Parathyroid adenoma (tissue), 2 donors: ENCODE measurements around the gene GNAI1.

ENCODE experiments used
- H2AFZ ChIP-seq: fragments of 300-600 bp; sonication (generic); one replicate; pipeline ENCODE4 v1.7.0; 2017; ENCODE audit warnings: antibody characterized with exemption, mild to moderate bottlenecking
- H3K27ac ChIP-seq: fragments of 300-600 bp; sonication (generic); one replicate; pipeline ENCODE4 v1.7.0; 2017
- H3K27me3 ChIP-seq: fragments of 300-600 bp; sonication (generic); one replicate; pipeline ENCODE4 v1.7.0; 2017; ENCODE audit warnings: low read length; ENCODE audit not compliant: control insufficient read depth, insufficient read depth
- H3K36me3 ChIP-seq: fragments of 300-600 bp; sonication (generic); one replicate; pipeline ENCODE4 v1.7.0; 2017; ENCODE audit warnings: low read length; ENCODE audit not compliant: control insufficient read depth, insufficient read depth
- H3K4me1 ChIP-seq: fragments of 300-600 bp; sonication (generic); one replicate; pipeline ENCODE4 v1.7.0; 2017; ENCODE audit warnings: control low read depth
- H3K4me2 ChIP-seq: fragments of 300-600 bp; sonication (generic); one replicate; pipeline ENCODE4 v1.7.0; 2017; ENCODE audit warnings: low read length
- H3K4me3 ChIP-seq: fragments of 300-600 bp; sonication (generic); one replicate; pipeline ENCODE4 v1.7.0; 2017; ENCODE audit warnings: low read depth, low read length
- H3K79me2 ChIP-seq: fragments of 300-600 bp; sonication (generic); one replicate; pipeline ENCODE4 v1.7.0; 2017; ENCODE audit warnings: control low read depth
- H3K9ac ChIP-seq: fragments of 300-600 bp; sonication (generic); one replicate; pipeline ENCODE4 v1.7.0; 2017; ENCODE audit warnings: mild to moderate bottlenecking
- H3K9me3 ChIP-seq: fragments of 300-600 bp; sonication (generic); one replicate; pipeline ENCODE4 v1.7.0; 2017; ENCODE audit warnings: low read length; ENCODE audit not compliant: control insufficient read depth
- CTCF ChIP-seq: fragments of 300-600 bp; sonication (generic); IDR thresholded peaks from one replicate; pipeline ENCODE4 v1.7.0; 2017; ENCODE audit warnings: antibody characterized with exemption, mild to moderate bottlenecking
- donor health status: primary hyperparathyroidism.

The GNAI1 gene

GRCh38 chr7:80224415-80224814 is 89.8 kb downstream of the GNAI1 start:
- Histone ChIP-seq H3K36me3 (no peaks in the 10 kb centered on the region), H2AFZ (no peak overlapping the region), H3K4me2 (no peak overlapping the region), H3K9ac (no peak overlapping the region), H3K4me3 (no peak overlapping the region), H3K27ac (no peak overlapping the region), H3K4me1 (no peaks in the 10 kb centered on the region), H3K79me2 (no peaks in the 10 kb centered on the region), H3K9me3 (no peaks in the 10 kb centered on the region), H3K27me3 (no peaks in the 10 kb centered on the region)
- no peak for TF ChIP-seq CTCF

GRCh38 chr7:80225361-80225760 is 90.7 kb downstream of the GNAI1 start:
- Histone ChIP-seq H3K4me2 (no peak overlapping the region), H3K27ac (no peak overlapping the region)

GRCh38 chr7:80226629-80227028 is 92.0 kb downstream of the GNAI1 start:
- no peak overlapping the region for H3K9ac ChIP-seq
- H3K79me2 ChIP-seq: no peaks in the 10 kb centered on the region
- H3K4me2 ChIP-seq: no peak overlapping the region
- H3K27ac ChIP-seq: no peak overlapping the region
- no peak overlapping the region for H2AFZ ChIP-seq
- H3K27me3 ChIP-seq: no peaks in the 10 kb centered on the region
- no peaks in the 10 kb centered on the region for H3K4me1 ChIP-seq
- H3K36me3 ChIP-seq: no peaks in the 10 kb centered on the region
- H3K9me3 ChIP-seq: no peaks in the 10 kb centered on the region
- no peak overlapping the region for H3K4me3 ChIP-seq
- no peak for TF ChIP-seq CTCF

More at GRCh38 chr7:80225361-80225760, 90.7 kb downstream of the GNAI1 start:
- Histone ChIP-seq H3K27me3 (no peaks in the 10 kb centered on the region), H3K4me1 (no peaks in the 10 kb centered on the region), H3K9me3 (no peaks in the 10 kb centered on the region), H3K36me3 (no peaks in the 10 kb centered on the region), H3K79me2 (no peaks in the 10 kb centered on the region), H2AFZ (no peak overlapping the region), H3K4me3 (no peak overlapping the region), H3K9ac (no peak overlapping the region)
- no peak for TF ChIP-seq CTCF

- Histone ChIP-seq H3K4me1 (no peaks in the 10 kb centered on the region), H3K27me3 (no peaks in the 10 kb centered on the region), H3K79me2 (no peaks in the 10 kb centered on the region), H3K27ac (no peak overlapping the region), H3K9ac (no peak overlapping the region), H3K9me3 (no peaks in the 10 kb centered on the region), H2AFZ (no peak overlapping the region), H3K4me3 (no peak overlapping the region), H3K36me3 (no peaks in the 10 kb centered on the region), H3K4me2 (no peak overlapping the region)
- no peak for TF ChIP-seq CTCF
Observed at GRCh38 chr7:80230327-80230726, 95.7 kb downstream of the GNAI1 start.

- no peak for TF ChIP-seq CTCF
- H3K9me3 ChIP-seq: no peaks in the 10 kb centered on the region
- H3K4me1 ChIP-seq: no peaks in the 10 kb centered on the region
- no peak overlapping the region for H3K9ac ChIP-seq
- no peak overlapping the region for H3K4me2 ChIP-seq
- H3K79me2 ChIP-seq: no peaks in the 10 kb centered on the region
- no peak overlapping the region for H2AFZ ChIP-seq
- no peaks in the 10 kb centered on the region for H3K36me3 ChIP-seq
- no peak overlapping the region for H3K4me3 ChIP-seq
- H3K27me3 ChIP-seq: no peaks in the 10 kb centered on the region
- no peak overlapping the region for H3K27ac ChIP-seq
Observed at GRCh38 chr7:80231707-80232106, 97.1 kb downstream of the GNAI1 start.
